Occipital lobe (tissue), 2 donors: Measurements from ENCODE around the gene HCAR1. TPM values are rescaled to one million over a fixed set of nuclear protein-coding genes. Genes with fewer than 3 reads are reported as not detected.
A peak's percentile ranks its signal among the peaks of the same experiment; 100 is the strongest.
"Not testable (repeated sequence)": the region's sequence is repeated elsewhere in the genome, so short reads cannot be mapped to it uniquely, and the experiment has no call there.

Experiments used
- DNase-seq: peaks from one replicate; lab custom pipeline; 2025; lab: John Stamatoyannopoulos, UW
- total RNA-seq: library from RNA; depleted of rRNA; stranded (reverse); fragments of >200 nt; gene quantifications from one replicate; pipeline ENCODE4 v1.2.3, GENCODE V29; 2014

HCAR1 gene, protein sequence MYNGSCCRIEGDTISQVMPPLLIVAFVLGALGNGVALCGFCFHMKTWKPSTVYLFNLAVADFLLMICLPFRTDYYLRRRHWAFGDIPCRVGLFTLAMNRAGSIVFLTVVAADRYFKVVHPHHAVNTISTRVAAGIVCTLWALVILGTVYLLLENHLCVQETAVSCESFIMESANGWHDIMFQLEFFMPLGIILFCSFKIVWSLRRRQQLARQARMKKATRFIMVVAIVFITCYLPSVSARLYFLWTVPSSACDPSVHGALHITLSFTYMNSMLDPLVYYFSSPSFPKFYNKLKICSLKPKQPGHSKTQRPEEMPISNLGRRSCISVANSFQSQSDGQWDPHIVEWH
- 0.78 TPM for total RNA-seq

- DNase-seq, result no peak
These were observed at the start of gene HCAR1 for GRCh38 chr12:122730215-122731014. Gene HCAR1 (minus strand): TSS chr12:122730844. CDS start chr12:122730339, 505 bp downstream.

DNA sequence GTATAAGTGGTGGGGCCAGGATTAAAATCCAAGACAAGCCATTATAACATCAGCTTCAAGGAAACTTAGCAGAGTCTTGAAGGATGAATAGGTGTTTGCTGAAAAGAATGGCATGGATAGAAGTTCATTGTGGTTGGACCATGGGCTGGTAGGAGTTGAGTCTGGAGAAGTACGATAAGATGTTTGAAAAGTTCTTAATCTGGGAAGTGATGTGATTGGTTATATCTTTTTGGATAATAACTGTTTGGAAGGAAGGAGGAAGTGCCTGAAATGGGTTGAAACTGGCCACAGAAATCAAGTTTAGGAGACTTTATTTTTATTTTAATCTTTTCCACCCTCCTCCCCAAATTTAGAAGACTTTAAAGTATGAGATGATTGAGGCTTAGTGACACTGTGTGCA lies 26.9 kb upstream of the HCAR1 start:
- no peak for DNase-seq

DNA sequence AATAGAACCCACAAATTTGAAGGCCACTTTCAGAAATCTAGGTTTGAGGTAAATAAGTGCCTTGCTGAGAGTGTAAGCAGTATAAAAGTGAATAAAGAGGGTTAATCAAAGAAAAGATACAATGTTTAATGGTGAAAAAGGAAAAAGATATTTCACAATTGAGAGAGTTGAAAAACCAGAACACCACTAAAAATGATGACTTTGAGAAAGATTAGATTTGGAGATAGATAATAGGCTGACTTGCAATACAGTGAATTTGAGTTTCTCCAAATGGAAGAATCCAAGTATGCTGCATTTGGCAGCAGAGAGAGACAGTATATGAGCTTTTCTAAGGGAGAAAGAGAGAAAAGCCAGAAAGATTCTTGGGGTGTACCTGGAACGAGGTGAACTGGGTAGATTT lies 24.1 kb upstream of the HCAR1 start:
- no peak for DNase-seq

GRCh38 chr12:122753319-122753650 lies 22.6 kb upstream of the HCAR1 start:
- DNase-seq, result no peak

DNA sequence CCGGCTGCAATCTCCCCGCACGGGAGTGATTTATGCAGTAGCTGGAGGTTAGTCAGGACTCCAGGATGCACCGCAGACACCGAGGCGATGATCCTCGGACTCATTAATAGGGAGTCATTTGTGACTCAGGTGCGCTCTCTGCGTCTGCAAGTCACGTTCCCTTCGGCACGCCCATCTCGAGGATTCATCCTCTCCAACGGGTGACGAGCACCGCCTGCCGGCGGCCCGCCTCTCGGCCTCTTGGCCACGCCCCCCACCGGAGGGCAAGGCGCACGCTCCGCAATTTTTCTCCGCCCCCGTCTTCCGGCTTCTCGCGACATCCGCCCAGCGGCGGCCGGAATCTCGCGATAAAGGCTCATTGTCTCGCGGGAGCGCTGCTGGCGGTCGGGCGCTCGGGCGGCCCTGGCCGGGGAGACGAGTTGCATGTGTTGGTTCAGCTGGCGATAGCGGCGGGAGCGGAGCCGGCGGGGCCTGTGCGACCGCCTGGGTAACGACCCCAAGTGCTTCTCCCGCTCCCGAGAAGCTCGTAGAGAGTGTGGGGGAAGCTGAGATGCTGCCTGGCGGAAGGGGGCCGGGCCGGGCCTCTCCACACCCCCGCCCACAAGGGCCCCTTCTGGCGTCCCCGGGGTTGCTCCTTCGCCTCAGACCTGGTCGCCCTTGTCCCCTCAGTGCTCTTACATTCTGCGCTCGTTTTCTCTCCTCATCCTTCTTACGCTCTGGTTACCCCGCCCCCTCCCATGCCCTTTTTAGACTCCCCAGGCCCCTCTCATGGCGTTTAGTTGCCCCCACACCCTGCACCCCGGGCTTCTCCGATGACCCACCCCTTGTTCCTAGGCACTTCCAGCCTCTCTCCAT lies 22.0 kb upstream of the HCAR1 start, which contains the start of gene DENR:
Gene DENR (plus strand): TSS at position 361 of the 855 bp plus-strand sequence. CDS start 878 bp downstream, outside the sequence.
- peak; percentile 95 for DNase-seq

GRCh38 chr12:122750781-122751515 lies 20.3 kb upstream of the HCAR1 start:
- DNase-seq, result not testable (repeated sequence)

DNA sequence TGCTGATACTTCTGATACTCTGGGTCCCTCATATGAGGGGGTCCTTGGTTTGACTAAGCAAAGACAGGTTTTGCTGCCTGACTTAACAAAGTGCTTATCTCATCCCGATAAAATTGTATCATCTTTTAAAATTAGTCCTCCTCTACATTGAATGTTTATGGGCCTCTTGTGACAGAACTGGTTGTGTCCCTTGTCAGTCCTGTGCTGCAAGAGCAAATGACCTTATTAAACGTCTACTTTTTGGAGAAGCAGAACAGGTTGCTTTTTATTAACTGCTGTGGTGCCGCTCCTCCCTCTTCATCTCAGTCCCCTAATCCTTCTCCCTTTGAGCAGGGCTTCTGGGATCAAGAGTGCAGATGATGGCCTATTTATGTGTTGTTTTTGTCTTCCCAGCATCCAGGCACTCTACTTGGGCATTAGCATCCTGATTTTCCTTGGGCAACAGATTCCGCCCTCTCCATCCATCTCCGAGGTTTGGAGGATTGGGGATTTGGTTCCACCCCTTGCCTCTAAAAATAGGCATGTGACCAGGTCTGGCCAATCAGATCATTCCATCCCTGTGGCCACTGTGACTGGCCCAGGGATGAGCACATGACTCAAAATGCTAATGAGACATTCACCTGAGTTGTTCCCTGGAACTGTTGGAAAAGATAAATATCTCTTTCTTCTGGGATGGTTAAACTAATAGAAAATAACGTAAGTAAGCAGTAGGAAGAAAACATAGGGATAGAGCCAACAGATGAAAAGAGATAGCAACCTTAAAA lies 19.1 kb upstream of the HCAR1 start:
- DNase-seq, result no peak

DNA sequence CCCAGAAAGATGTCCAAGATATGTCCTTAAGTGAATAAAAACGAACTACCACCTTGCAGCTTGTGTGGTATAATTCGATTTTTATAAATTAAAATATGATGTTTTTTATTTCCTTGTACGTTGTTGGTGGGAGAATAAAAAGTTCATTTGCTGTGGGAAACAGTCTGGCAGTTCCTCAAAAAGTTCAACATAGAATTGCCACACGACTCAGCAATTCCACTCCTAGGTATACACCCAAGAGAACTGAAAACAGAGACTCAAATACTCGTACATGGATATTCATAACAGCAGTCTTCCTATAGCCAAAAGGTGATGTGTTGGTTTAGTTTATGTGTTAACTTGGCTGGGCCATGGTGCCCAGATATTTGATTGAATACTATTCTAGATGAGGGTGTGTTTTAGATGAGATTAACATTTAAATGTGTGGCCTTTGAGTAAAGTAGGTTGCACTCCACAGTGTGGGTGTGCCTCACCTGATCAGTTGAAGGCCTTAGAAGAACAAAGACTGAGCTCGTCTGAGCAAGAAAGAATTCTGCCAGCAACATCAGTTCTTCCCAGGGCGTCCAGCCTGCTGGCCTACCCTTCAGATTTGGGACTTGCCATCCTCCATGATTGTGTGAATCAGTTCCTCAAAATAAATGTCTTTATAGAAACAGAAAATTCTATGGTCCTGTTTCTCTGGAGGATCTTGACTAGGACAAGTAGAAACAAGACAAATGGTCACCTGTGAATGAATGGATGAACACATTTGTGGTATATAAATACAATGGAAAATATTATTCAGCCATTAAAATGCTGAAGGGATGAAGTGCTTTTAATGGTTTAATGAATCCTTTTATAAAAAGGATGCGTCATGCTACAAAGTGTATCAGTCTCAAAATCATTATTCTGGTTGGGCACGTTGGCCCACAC lies 16.8 kb upstream of the HCAR1 start:
- DNase-seq, result no peak

DNA sequence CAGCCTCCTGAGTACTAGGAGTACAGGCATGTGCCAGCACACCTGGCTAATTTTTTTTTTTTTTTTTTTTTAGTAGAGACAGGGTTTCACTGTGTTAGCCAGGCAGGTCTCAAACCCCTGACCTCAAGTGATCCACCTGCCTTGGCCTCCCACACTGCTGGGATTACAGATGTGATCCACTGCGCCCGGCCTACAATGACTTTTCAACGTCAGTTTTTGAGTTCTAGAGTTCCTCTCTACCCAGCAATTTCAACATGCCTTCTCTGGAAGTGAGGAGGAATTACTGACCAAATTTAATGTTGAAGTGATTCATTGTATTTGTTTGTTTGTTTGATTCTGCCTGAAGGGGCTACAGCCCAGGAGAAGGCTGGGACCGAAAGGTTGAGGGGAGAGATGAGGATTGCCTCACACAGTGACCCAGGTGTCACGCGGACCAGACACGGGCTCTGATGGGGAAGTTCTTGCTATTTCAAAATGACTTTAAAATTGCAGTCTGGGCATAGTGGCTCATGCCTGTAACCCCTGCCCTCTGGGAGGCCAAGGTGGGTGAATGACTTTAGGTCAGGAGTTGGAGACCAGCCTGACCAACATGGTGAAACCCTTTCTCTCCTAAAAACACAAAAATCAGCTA lies 13.4 kb upstream of the HCAR1 start:
- DNase-seq, result no peak

- DNase-seq, result no peak
These were observed 9.7 kb upstream of the HCAR1 start for GRCh38 chr12:122740351-122740750.

DNA sequence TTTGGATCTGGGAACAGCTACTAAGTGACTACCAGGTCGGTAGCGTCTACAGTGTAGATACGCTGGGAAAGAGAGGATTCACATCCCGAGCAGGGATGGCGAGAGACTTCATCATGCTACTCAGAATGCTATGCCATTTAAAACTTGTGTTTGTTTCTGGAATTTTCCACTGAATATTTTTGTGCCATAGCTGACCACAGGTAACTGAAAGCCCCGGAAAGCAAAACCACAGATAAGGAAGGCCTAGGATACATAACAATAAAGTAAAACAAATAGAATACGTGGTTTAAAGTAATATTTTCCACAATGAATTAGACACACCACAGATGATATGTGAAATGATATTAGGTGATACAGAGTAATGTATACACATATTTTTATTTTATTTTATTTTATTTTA lies 7.9 kb upstream of the HCAR1 start:
- DNase-seq, result no peak

DNA sequence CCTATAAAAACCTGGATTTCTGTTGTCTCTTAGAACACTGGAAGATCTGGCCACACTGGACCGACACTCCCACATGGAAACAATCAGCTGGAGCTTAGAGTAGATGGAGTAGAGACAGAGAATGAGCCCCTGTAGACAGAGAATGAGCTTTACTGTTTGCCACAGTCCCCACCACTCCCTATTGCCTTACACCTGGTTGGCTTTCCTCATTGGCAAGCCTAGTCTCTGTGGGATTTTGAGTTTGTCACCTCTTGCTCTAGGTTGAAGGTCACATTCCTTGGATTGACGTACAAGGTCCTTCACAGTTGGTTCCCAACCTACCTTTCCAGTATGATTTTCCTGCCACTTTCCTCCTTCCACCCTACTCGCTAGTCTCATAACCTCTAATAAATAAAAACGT lies 2.0 kb upstream of the HCAR1 start:
- no peak for DNase-seq

- no peak for DNase-seq
These were observed 1.5 kb upstream of the HCAR1 start for GRCh38 chr12:122732170-122732569.

- no peak for DNase-seq
These were observed 945 bp downstream of the HCAR1 start for GRCh38 chr12:122729583-122730214.

GRCh38 chr12:122726080-122726558 lies 4.5 kb downstream of the HCAR1 start:
- no peak for DNase-seq

DNA sequence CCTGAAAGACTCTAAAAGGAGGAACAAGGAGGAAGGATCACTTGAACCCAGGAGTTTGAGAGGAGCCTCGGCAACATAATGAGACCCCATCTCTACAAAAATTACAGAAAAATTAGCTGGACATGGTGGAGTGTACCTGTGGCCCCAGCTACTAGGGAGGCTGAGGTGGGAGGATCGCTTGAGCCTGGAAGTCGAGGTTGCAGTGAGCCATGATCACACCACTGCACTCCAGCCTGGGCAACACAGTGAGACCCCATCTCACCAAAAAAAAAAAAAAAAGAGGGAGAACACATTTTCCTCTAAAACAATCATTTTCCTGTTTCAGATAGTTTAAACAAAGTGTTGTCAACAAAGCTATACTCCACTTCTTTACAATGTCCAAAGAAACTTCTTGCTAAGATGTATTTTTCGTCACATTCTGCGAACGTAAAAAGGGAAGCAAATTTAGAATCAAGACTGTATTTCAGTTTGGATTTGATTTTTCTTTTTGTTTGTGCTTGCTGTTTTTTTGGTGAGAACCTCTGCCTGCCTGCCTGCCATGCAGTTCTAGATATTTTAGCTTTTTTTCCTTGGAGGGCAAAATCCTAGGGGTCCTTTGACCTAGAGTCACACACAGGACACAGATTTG lies 5.1 kb downstream of the HCAR1 start:
- no peak for DNase-seq

GRCh38 chr12:122724641-122725243 lies 5.9 kb downstream of the HCAR1 start:
- DNase-seq, result no peak
